Endothelial cell of umbilical vein (primary cell): Measurements from ENCODE around the gene ERLEC1. TPM values are rescaled to one million over a fixed set of nuclear protein-coding genes. Genes with fewer than 3 reads are reported as not detected.
"Not testable (repeated sequence)": the region's sequence is repeated elsewhere in the genome, so short reads cannot be mapped to it uniquely, and the experiment has no call there.

ENCODE experiments used
- BruUV-seq: library from RNA; stranded (reverse); fragments of 400-500 nt; replicated peaks from 2 replicates; lab custom pipeline; 2021; lab: Mats Ljungman, UMichigan
- CTCF ChIA-PET: fragments of 300-600, 350-600 bp; sonication (Branson Sonifier 250); formaldehyde crosslinking; loops from one replicate; lab custom pipeline; 2021; ENCODE audit warnings: antibody characterized with exemption, inconsistent platforms; lab: Charles Lee
- POLR2A ChIA-PET: fragments of 300-600, 350-600 bp; sonication (Branson Sonifier 250); formaldehyde crosslinking; loops from one replicate; lab custom pipeline; 2021; ENCODE audit warnings: antibody characterized with exemption, inconsistent platforms; lab: Charles Lee
- DNase-seq: peaks from one replicate; pipeline ENCODE4 v3.0.0-alpha.2; 2011; ENCODE audit warnings: low read depth, low spot score
- FAIRE-seq: peaks from 2 replicates; lab custom pipeline; 2011; peaks lifted over from hg19 to GRCh38; lab: Jason Lieb, UNC
- H2AFZ ChIP-seq: 2 replicates; pipeline ENCODE4 v1.6.0; 2012; ENCODE audit warnings: low read depth, low read length, control low read depth, inconsistent platforms
- H3K27ac ChIP-seq: 2 replicates; pipeline ENCODE4 v1.5.1; 2011; ENCODE audit warnings: low read depth, mild to moderate bottlenecking, control low read depth, low read length, moderate library complexity; ENCODE audit not compliant: insufficient read depth
- H3K27me3 ChIP-seq, 2 experiments: 2 replicates each; pipeline versions ENCODE4 v1.6.0 to v1.6.1; 2011; ENCODE audit warnings: low read length in 2 of 2, mixed read lengths in 1 of 2; ENCODE audit not compliant: control insufficient read depth in 2 of 2, insufficient read depth in 2 of 2
- H3K36me3 ChIP-seq, 2 experiments: 2 replicates in 1 of 2; 3 replicates in 1 of 2; pipeline ENCODE4 v1.5.1; 2011; ENCODE audit warnings: low read length in 2 of 2, mild to moderate bottlenecking in 1 of 2, moderate library complexity in 1 of 2; ENCODE audit not compliant: control insufficient read depth in 2 of 2, insufficient read depth in 2 of 2; ENCODE audit errors: extremely low read depth in 1 of 2
- H3K4me1 ChIP-seq: 3 replicates; pipeline ENCODE4 v1.5.1; 2011; ENCODE audit warnings: mild to moderate bottlenecking, low read length; ENCODE audit not compliant: control insufficient read depth, insufficient read depth; ENCODE audit errors: extremely low read depth
- H3K4me2 ChIP-seq: 2 replicates; pipeline ENCODE4 v1.6.1; 2011; ENCODE audit warnings: low read length, control low read depth, mixed read lengths; ENCODE audit not compliant: insufficient read depth
- H3K4me3 ChIP-seq, 3 experiments: fragments of 200-600 bp in 1 of 3; sonication (generic), shearing (Covaris generic) in 1 of 3; replicated peaks in 1 of 3; 2 replicates each; pipeline ENCODE4 v1.5.1; 2011 to 2016; ENCODE audit warnings: control low read depth in 3 of 3, low read length in 3 of 3, mild to moderate bottlenecking in 2 of 3, inconsistent platforms in 1 of 3, low read depth in 1 of 3, moderate library complexity in 1 of 3; ENCODE audit not compliant: insufficient read depth in 1 of 3
- H3K79me2 ChIP-seq: 2 replicates; pipeline ENCODE4 v1.6.0; 2012; ENCODE audit warnings: low read length, inconsistent platforms; ENCODE audit not compliant: control insufficient read depth, insufficient read depth
- H3K9ac ChIP-seq: replicated peaks from 2 replicates; pipeline ENCODE3; 2011; ENCODE audit warnings: low read length, control low read depth; ENCODE audit not compliant: insufficient read depth; ENCODE audit errors: extremely low read depth
- H3K9me1 ChIP-seq: replicated peaks from 3 replicates; pipeline ENCODE4 v1.6.0; 2011; ENCODE audit warnings: mild to moderate bottlenecking, low read length; ENCODE audit not compliant: control insufficient read depth, insufficient read depth; ENCODE audit errors: extremely low read depth
- H3K9me3 ChIP-seq: replicated peaks from 2 replicates; pipeline ENCODE4 v1.5.1; 2012; ENCODE audit warnings: low read length, inconsistent platforms; ENCODE audit not compliant: control insufficient read depth, insufficient read depth
- H4K20me1 ChIP-seq: replicated peaks from 2 replicates; pipeline ENCODE3; 2011; ENCODE audit warnings: mild to moderate bottlenecking, low read length; ENCODE audit not compliant: control insufficient read depth, insufficient read depth; ENCODE audit errors: extremely low read depth
- EZH2 ChIP-seq: IDR thresholded peaks from 2 replicates; pipeline ENCODE4 v1.6.1; 2012; ENCODE audit warnings: borderline replicate concordance, low read depth, mild to moderate bottlenecking, moderate library complexity, low read length, inconsistent platforms; ENCODE audit not compliant: severe bottlenecking
- FOS ChIP-seq: IDR thresholded peaks from 2 replicates; pipeline ENCODE4 v1.6.1; 2011; ENCODE audit warnings: mild to moderate bottlenecking, low read length, moderate library complexity, borderline replicate concordance; ENCODE audit not compliant: insufficient read depth
- GATA2 ChIP-seq: IDR thresholded peaks from 2 replicates; pipeline ENCODE4 v1.7.0; 2011; ENCODE audit warnings: low read depth, mild to moderate bottlenecking, moderate library complexity, mixed read lengths, low read length; ENCODE audit not compliant: insufficient read length, insufficient read depth
- JUN ChIP-seq: IDR thresholded peaks from 2 replicates; pipeline ENCODE4 v1.6.1; 2011; ENCODE audit warnings: borderline replicate concordance, low read depth; ENCODE audit not compliant: insufficient read length, insufficient read depth
- MAX ChIP-seq: IDR thresholded peaks from 2 replicates; pipeline ENCODE4 v1.6.1; 2011; ENCODE audit not compliant: insufficient read depth, insufficient read length
- MYC ChIP-seq: IDR thresholded peaks from one replicate; pipeline ENCODE4 v1.6.1; 2011; ENCODE audit warnings: mild to moderate bottlenecking, low read depth, low read length
- POLR2AphosphoS5 ChIP-seq: IDR thresholded peaks from 2 replicates; pipeline ENCODE4 v1.6.1; 2012; ENCODE audit warnings: low read depth, mild to moderate bottlenecking, control low read depth, low read length, moderate library complexity; ENCODE audit not compliant: insufficient read depth
- dilution Hi-C: fragments of 300-500 bp; cut with MboI; formaldehyde crosslinking; loops from one replicate; pipeline ENCODE4 v1.15.0; 2019; ENCODE audit warnings: low sequenced_read_pairs; ENCODE audit not compliant: extremely low pct_ligation_motif_present
- intact Hi-C: fragments of 100-400 bp; cut with micrococcal nuclease; formaldehyde crosslinking; loops from one replicate; pipeline ENCODE4 v1.10.0; 2022
- polyA plus RNA-seq, 4 experiments: library from polyadenylated mRNA; depleted of rRNA in 3 of 4; stranded (reverse) in 3 of 4; unstranded in 1 of 4; fragments of >200 nt; gene quantifications; 2 replicates each; pipeline versions ENCODE4 v1.2.1 to v1.2.3, GENCODE V29; 2011 to 2012; ENCODE audit warnings: missing spikeins in 1 of 4
- total RNA-seq: library from RNA; stranded (reverse); gene quantifications from 2 replicates; pipeline ENCODE4 v1.2.3, GENCODE V29; 2021

The ERLEC1 gene
- total and polyA plus RNA-seq, 2 donors (not counting 3 experiments of a cell fraction or from before 2014, with no cell fraction given): 23.1 to 37.6 TPM

- Histone ChIP-seq H3K27me3 (no peaks in the 10 kb centered on the region), H3K9me1 (no peaks in the 10 kb centered on the region), H2AFZ (no peak overlapping the region), H3K4me3 (no peak overlapping the region), H3K4me2 (no peak overlapping the region), H4K20me1 (no peaks in the 10 kb centered on the region), H3K79me2 (no peaks in the 10 kb centered on the region), H3K4me1 (peaks cover 3% of the 10 kb centered on the region), H3K9me3 (no peaks in the 10 kb centered on the region), H3K36me3 (peaks cover 0 to 5% of the 10 kb centered on the region in 2 experiments), H3K27ac (no peak overlapping the region), H3K9ac (no peak overlapping the region)
- intact Hi-C loops: no loop called here
- ChIA-PET POLR2A (no interaction called here), CTCF (interaction anchor here (2.1 kb wide), 1 partner anchor 11 kb away, joined by 9 read pairs; the partner anchor contains the start of gene CHAC2)
- BruUV-seq: no TSS peak
- no peak for DNase-seq
- no peak for TF ChIP-seq FOS
- no peak for TF ChIP-seq GATA2
- no peak for TF ChIP-seq EZH2
- no peak for TF ChIP-seq MAX
- no peak for TF ChIP-seq MYC
- TF ChIP-seq JUN: no peak
- TF ChIP-seq POLR2AphosphoS5: no peak
- dilution Hi-C loops: no loop called here
- FAIRE-seq: no peak
Observed at GRCh38 chr2:53756644-53757043, 30.2 kb upstream of the ERLEC1 start.

GRCh38 chr2:53757206-53757605, 29.6 kb upstream of the ERLEC1 start:
- H3K9me1 ChIP-seq, H2AFZ ChIP-seq, H3K27me3 ChIP-seq, H3K4me3 ChIP-seq, FAIRE-seq, dilution Hi-C loops, BruUV-seq, H3K27ac ChIP-seq, intact Hi-C loops, H4K20me1 ChIP-seq, H3K4me2 ChIP-seq, H3K9ac ChIP-seq, H3K4me1 ChIP-seq, DNase-seq, H3K79me2 ChIP-seq, H3K36me3 ChIP-seq, H3K9me3 ChIP-seq, POLR2A ChIA-PET: not testable (repeated sequence)
- CTCF ChIA-PET: interaction anchor here (2.1 kb wide), 1 partner anchor 10 kb away, joined by 9 read pairs; the partner anchor contains the start of gene CHAC2
